B cell (primary cell): ENCODE results near the gene LLCFC1. TPM values are rescaled to one million over a fixed set of nuclear protein-coding genes. Genes with fewer than 3 reads are reported as not detected.

ENCODE experiments used
- ATAC-seq: fragments of 200-7000 bp; cut with Tn5 transposase; one replicate; pipeline ENCODE4 v1.10.0; 2021; ENCODE audit warnings: low read depth, mild to moderate bottlenecking, moderate number of reproducible peaks, moderate library complexity
- CTCF ChIA-PET: fragments of 350-600 bp; sonication (Branson Sonifier 250); formaldehyde crosslinking; loops from one replicate; lab custom pipeline; 2021; ENCODE audit warnings: antibody characterized with exemption, inconsistent platforms; lab: Charles Lee
- POLR2A ChIA-PET: fragments of 350-600 bp; sonication (Branson Sonifier 250); formaldehyde crosslinking; loops from one replicate; lab custom pipeline; 2021; ENCODE audit warnings: antibody characterized with exemption; lab: Charles Lee
- DNase-seq: peaks from one replicate; pipeline ENCODE4 v3.0.0; 2013
- H2AFZ ChIP-seq: 2 replicates; pipeline ENCODE4 v1.6.1; 2012; ENCODE audit warnings: mild to moderate bottlenecking, low read depth, low read length; ENCODE audit not compliant: insufficient read depth, poor library complexity, severe bottlenecking
- H3K27ac ChIP-seq, 2 donors: 1 replicate in 1 of 2; 2 replicates in 1 of 2; pipeline ENCODE4 v1.5.1; 2012 to 2013; ENCODE audit warnings: low read length in 2 of 2, mild to moderate bottlenecking in 2 of 2, moderate library complexity in 1 of 2
- H3K27me3 ChIP-seq, 4 experiments: fragments of 200-600 bp in 1 of 4; sonication (generic) in 1 of 4; replicated peaks in 1 of 4; 1 replicate in 2 of 4; 2 replicates in 2 of 4; pipeline versions ENCODE4 v1.6.1 to v1.7.0; 2013 to 2016; ENCODE audit warnings: low read length in 3 of 4, mild to moderate bottlenecking in 2 of 4, mixed read lengths in 1 of 4, moderate library complexity in 1 of 4; ENCODE audit not compliant: insufficient read depth in 4 of 4, control insufficient read depth in 3 of 4; ENCODE audit errors: control extremely low read depth in 1 of 4
- H3K36me3 ChIP-seq, 2 experiments: replicated peaks in 1 of 2; 1 replicate in 1 of 2; 2 replicates in 1 of 2; pipeline versions ENCODE4 v1.6.1 to v1.7.1; 2013; ENCODE audit warnings: low read length in 1 of 2; ENCODE audit not compliant: insufficient read depth in 2 of 2, control insufficient read depth in 1 of 2; ENCODE audit errors: control extremely low read depth in 1 of 2, extremely low read depth in 1 of 2
- H3K4me1 ChIP-seq, 2 donors: fragments of 200-600 bp in 1 of 2; sonication (generic) in 1 of 2; 1 replicate in 1 of 2; 2 replicates in 1 of 2; pipeline versions ENCODE4 v1.5.1 to v1.6.1; 2013 to 2017; ENCODE audit warnings: low read length in 2 of 2; ENCODE audit not compliant: control insufficient read depth in 2 of 2, insufficient read depth in 2 of 2
- H3K4me2 ChIP-seq: replicated peaks from 2 replicates; pipeline ENCODE3; 2012; ENCODE audit warnings: mild to moderate bottlenecking, low read depth, low read length; ENCODE audit not compliant: poor library complexity, severe bottlenecking
- H3K4me3 ChIP-seq, 5 experiments: fragments of 200-600 bp in 1 of 5; sonication (generic) in 1 of 5; 1 replicate in 3 of 5; 2 replicates in 2 of 5; pipeline versions ENCODE4 v1.5.1 to v1.7.0; 2011 to 2016; ENCODE audit warnings: low read length in 4 of 5, mild to moderate bottlenecking in 4 of 5, low read depth in 2 of 5, control low read depth in 1 of 5, moderate library complexity in 1 of 5; ENCODE audit not compliant: insufficient read depth in 1 of 5; ENCODE audit errors: control extremely low read depth in 1 of 5, extremely low read depth in 1 of 5
- H3K79me2 ChIP-seq: fragments of 200-600 bp; sonication (generic); one replicate; pipeline ENCODE4 v1.6.0; 2016; ENCODE audit warnings: low read length; ENCODE audit not compliant: control insufficient read depth, insufficient read depth
- H3K9ac ChIP-seq: fragments of 200-600 bp; sonication (generic); 2 replicates; pipeline ENCODE4 v1.6.1; 2017; ENCODE audit warnings: mild to moderate bottlenecking, low read length, moderate library complexity
- H3K9me3 ChIP-seq, 3 donors: one replicate each; pipeline versions ENCODE4 v1.6.1 to v1.7.1; 2013; ENCODE audit warnings: low read length in 2 of 3; ENCODE audit not compliant: control insufficient read depth in 2 of 3, insufficient read depth in 1 of 3; ENCODE audit errors: control extremely low read depth in 1 of 3
- H4K20me1 ChIP-seq: 2 replicates; pipeline ENCODE4 v1.6.0; 2012; ENCODE audit warnings: mild to moderate bottlenecking, low read length; ENCODE audit not compliant: insufficient read depth, control insufficient read depth, poor library complexity, severe bottlenecking
- H3K27ac Mint-ChIP-seq: one replicate; pipeline ENCODE4 v1.8.0; 2021; ENCODE audit warnings: mixed read lengths
- H3K27me3 Mint-ChIP-seq: one replicate; pipeline ENCODE4 v1.8.0; 2021; ENCODE audit warnings: mixed read lengths
- H3K4me1 Mint-ChIP-seq: one replicate; pipeline ENCODE4 v1.8.0; 2021; ENCODE audit warnings: mixed read lengths
- H3K4me3 Mint-ChIP-seq: one replicate; pipeline ENCODE4 v1.8.0; 2021; ENCODE audit warnings: mixed read lengths
- H3K9me3 Mint-ChIP-seq: one replicate; pipeline ENCODE4 v1.8.0; 2022; ENCODE audit warnings: mixed read lengths; ENCODE audit not compliant: insufficient read depth
- EZH2 ChIP-seq: IDR thresholded peaks from 2 replicates; pipeline ENCODE4 v1.6.1; 2012; ENCODE audit warnings: borderline replicate concordance, low read depth, mild to moderate bottlenecking, moderate library complexity, low read length; ENCODE audit not compliant: insufficient read depth, poor library complexity, severe bottlenecking
- WGBS: methylation state at CpG from one replicate; pipeline ENCODE4 v1.1.5; 2013; ENCODE audit warnings: missing lambda C conversion rate; ENCODE audit not compliant: insufficient coverage; 5-methylcytosine and 5-hydroxymethylcytosine counted together
- intact Hi-C: fragments of 100-400 bp; cut with micrococcal nuclease; formaldehyde crosslinking; loops from one replicate; pipeline ENCODE4 v1.10.0; 2022
- polyA plus RNA-seq: library from polyadenylated mRNA; depleted of rRNA; stranded (reverse); fragments of >200 nt; gene quantifications from 2 replicates; pipeline ENCODE4 v1.2.3, GENCODE V29; 2012
- total RNA-seq, 2 donors: library from RNA; stranded (reverse); fragments of 120-200 nt in 1 of 2; gene quantifications; 1 replicate in 1 of 2; 2 replicates in 1 of 2; pipeline versions ENCODE4 v1.2.3 to v1.2.4, GENCODE V29; 2013 to 2022
- TF ChIP-seq, protein P1 (sequence below): fragments of 200-600 bp; IDR thresholded peaks from one replicate; pipeline ENCODE4 v1.8.0; 2022; ENCODE audit warnings: antibody characterized with exemption, mild to moderate bottlenecking

The LLCFC1 gene
- total and polyA plus RNA-seq, 2 donors (not counting 1 experiment from before 2014, with no cell fraction given): not detected

DNA sequence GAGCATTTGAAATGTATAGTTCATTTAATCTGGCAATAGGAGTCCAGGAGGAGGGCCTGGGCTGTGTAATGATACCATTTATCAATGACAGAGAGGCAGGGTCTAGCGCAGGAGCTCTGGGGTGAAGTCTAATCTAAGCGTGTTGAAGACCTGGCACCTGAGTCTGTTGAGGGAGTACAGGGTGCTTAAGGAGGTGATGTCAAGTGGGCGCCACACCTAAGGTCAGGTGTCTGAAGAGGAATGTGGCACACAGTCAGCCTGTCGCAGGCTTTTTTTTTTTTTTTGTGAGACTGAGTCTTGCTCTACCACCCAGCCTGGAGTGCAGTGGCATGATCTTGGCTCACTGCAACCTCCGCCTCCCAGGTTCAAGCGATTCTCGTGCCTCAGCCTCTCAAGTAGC lies 2.3 kb downstream of the LLCFC1 start:
- TF ChIP-seq EZH2: no peak
- TF ChIP-seq, protein P1, sequence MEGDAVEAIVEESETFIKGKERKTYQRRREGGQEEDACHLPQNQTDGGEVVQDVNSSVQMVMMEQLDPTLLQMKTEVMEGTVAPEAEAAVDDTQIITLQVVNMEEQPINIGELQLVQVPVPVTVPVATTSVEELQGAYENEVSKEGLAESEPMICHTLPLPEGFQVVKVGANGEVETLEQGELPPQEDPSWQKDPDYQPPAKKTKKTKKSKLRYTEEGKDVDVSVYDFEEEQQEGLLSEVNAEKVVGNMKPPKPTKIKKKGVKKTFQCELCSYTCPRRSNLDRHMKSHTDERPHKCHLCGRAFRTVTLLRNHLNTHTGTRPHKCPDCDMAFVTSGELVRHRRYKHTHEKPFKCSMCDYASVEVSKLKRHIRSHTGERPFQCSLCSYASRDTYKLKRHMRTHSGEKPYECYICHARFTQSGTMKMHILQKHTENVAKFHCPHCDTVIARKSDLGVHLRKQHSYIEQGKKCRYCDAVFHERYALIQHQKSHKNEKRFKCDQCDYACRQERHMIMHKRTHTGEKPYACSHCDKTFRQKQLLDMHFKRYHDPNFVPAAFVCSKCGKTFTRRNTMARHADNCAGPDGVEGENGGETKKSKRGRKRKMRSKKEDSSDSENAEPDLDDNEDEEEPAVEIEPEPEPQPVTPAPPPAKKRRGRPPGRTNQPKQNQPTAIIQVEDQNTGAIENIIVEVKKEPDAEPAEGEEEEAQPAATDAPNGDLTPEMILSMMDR: no peak
- H3K4me3 ChIP-seq: no peak overlapping the region
- H3K9me3 ChIP-seq: no peaks in the 10 kb centered on the region
- H3K4me1 ChIP-seq: no peaks in the 10 kb centered on the region
- no peaks in the 10 kb centered on the region for H4K20me1 ChIP-seq
- H3K27me3 Mint-ChIP-seq: peaks cover 32% of the 10 kb centered on the region
- H3K79me2 ChIP-seq: no peaks in the 10 kb centered on the region
- no peak overlapping the region for H3K27ac Mint-ChIP-seq
- H3K9me3 Mint-ChIP-seq: no peaks in the 10 kb centered on the region
- no peak overlapping the region for H3K4me3 Mint-ChIP-seq
- ChIA-PET POLR2A (no interaction called here), CTCF (no interaction called here)
- ATAC-seq (no peak), DNase-seq (no peak)
- no peaks in the 10 kb centered on the region for H3K36me3 ChIP-seq
- no peak overlapping the region for H3K27ac ChIP-seq
- intact Hi-C loops: no loop called here
- H2AFZ ChIP-seq: no peak overlapping the region
- H3K27me3 ChIP-seq: peaks cover 0 to 5% (median 0%) of the 10 kb centered on the region in 4 experiments
- no peaks in the 10 kb centered on the region for H3K4me1 Mint-ChIP-seq
- no peak overlapping the region for H3K4me2 ChIP-seq
- 94% methylated on average over 7 of the region's 7 CpGs for WGBS
- no peak overlapping the region for H3K9ac ChIP-seq

DNA sequence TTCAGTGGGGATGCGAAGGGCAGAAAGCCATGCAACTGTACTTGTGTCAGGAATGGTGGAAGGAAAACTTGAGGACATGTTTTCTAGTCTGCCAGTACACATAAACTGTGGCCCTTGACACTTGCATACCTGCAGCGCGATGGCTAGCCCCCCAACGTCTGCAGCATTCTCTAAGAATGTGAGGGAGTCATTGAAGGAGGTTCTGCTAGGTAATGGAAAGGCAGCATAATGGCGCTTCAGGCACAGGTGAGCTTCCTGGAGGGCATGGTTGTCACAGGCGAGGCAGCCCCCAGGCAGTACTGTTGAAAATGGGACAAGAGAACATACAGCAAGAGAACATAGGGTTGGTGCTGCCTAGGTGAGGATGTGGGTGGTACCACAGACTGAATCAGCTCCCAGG lies 3.5 kb downstream of the LLCFC1 start:
- peaks cover 37% of the 10 kb centered on the region for H3K27me3 Mint-ChIP-seq

More for the DNA sequence above, 3.5 kb downstream of the LLCFC1 start:
- no peaks in the 10 kb centered on the region for H3K36me3 ChIP-seq
- TF ChIP-seq, protein P1: no peak
- no peak for TF ChIP-seq EZH2
- intact Hi-C loops: no loop called here
- no peaks in the 10 kb centered on the region for H3K4me1 Mint-ChIP-seq
- no peaks in the 10 kb centered on the region for H3K9me3 ChIP-seq
- no peak overlapping the region for H3K9ac ChIP-seq
- DNase-seq (no peak), ATAC-seq (no peak)
- H3K27me3 ChIP-seq: peaks cover 0 to 9% (median 0%) of the 10 kb centered on the region in 4 experiments
- H3K27ac ChIP-seq: no peak overlapping the region
- 83% methylated on average over 6 of the region's 6 CpGs for WGBS
- H3K4me3 Mint-ChIP-seq: no peak overlapping the region
- H3K9me3 Mint-ChIP-seq: no peaks in the 10 kb centered on the region
- H3K4me2 ChIP-seq: no peak overlapping the region
- H3K79me2 ChIP-seq: no peaks in the 10 kb centered on the region
- no peaks in the 10 kb centered on the region for H4K20me1 ChIP-seq
- ChIA-PET POLR2A (no interaction called here), CTCF (interaction anchor here (0.7 kb wide), 1 partner anchor 10 kb away, joined by 3 read pairs; no protein-coding TSS in a partner anchor)
- no peak overlapping the region for H2AFZ ChIP-seq
- no peak overlapping the region for H3K4me3 ChIP-seq
- no peaks in the 10 kb centered on the region for H3K4me1 ChIP-seq
- no peak overlapping the region for H3K27ac Mint-ChIP-seq
